GM19351 (cell line): ENCODE results near the gene PHRF1.
"Not testable (repeated sequence)": the region's sequence is repeated elsewhere in the genome, so short reads cannot be mapped to it uniquely, and the experiment has no call there.

Experiments
- ATAC-seq: cut with Tn5 transposase; IDR thresholded peaks from one replicate; pipeline ENCODE4 v1.9.1; 2021; ENCODE audit warnings: mild to moderate bottlenecking, moderate library complexity; ENCODE audit not compliant: unreplicated experiment

PHRF1 gene

GRCh38 chr11:573146-573759 lies 3.0 kb upstream of the PHRF1 start:
- no peak for ATAC-seq

- ATAC-seq: not testable (repeated sequence)
Measured at GRCh38 chr11:574031-574570, 2.2 kb upstream of the PHRF1 start.

GRCh38 chr11:574632-575312 lies 1.5 kb upstream of the PHRF1 start:
- ATAC-seq: no peak

GRCh38 chr11:575313-575995 lies 816 bp upstream of the PHRF1 start:
- ATAC-seq: peak; percentile 32

GRCh38 chr11:576811-577610 lies 741 bp downstream of the PHRF1 start:
- no peak for ATAC-seq

GRCh38 chr11:577611-577894 lies 1.3 kb downstream of the PHRF1 start:
- no peak for ATAC-seq

GRCh38 chr11:578276-579035 lies 2.2 kb downstream of the PHRF1 start:
- no peak for ATAC-seq

GRCh38 chr11:579830-580601 lies 3.7 kb downstream of the PHRF1 start:
- no peak for ATAC-seq

- no peak for ATAC-seq
Measured at GRCh38 chr11:581342-581741, 5.1 kb downstream of the PHRF1 start.

- no peak for ATAC-seq
Measured at GRCh38 chr11:581752-582151, 5.5 kb downstream of the PHRF1 start.

GRCh38 chr11:584287-584686 lies 8.0 kb downstream of the PHRF1 start:
- no peak for ATAC-seq

- no peak for ATAC-seq
Measured at GRCh38 chr11:586376-587316, 10.4 kb downstream of the PHRF1 start.

GRCh38 chr11:587546-587945 lies 11.3 kb downstream of the PHRF1 start:
- ATAC-seq: no peak

- no peak for ATAC-seq
Measured at GRCh38 chr11:587978-588380, 11.7 kb downstream of the PHRF1 start.

- ATAC-seq: no peak
Measured at GRCh38 chr11:589798-590197, 13.5 kb downstream of the PHRF1 start.

GRCh38 chr11:590997-591396 lies 14.7 kb downstream of the PHRF1 start:
- ATAC-seq: no peak

GRCh38 chr11:592501-592900 lies 16.2 kb downstream of the PHRF1 start:
- no peak for ATAC-seq

- ATAC-seq: no peak
Measured at GRCh38 chr11:592918-593317, 16.6 kb downstream of the PHRF1 start.

GRCh38 chr11:593347-593746 lies 17.1 kb downstream of the PHRF1 start:
- ATAC-seq: no peak
